Suprapubic skin (tissue), 4 donors: Measurements from ENCODE around the gene CHST15.

Experiments
- EP300 ChIP-seq: sonication (generic); formaldehyde crosslinking; IDR thresholded peaks from one replicate; pipeline ENCODE4 v1.6.1; 2017; ENCODE audit warnings: antibody characterized with exemption
- POLR2A ChIP-seq, 2 donors: fragments of 450-650 bp; IDR thresholded peaks; one replicate each; pipeline ENCODE4 v1.6.1; 2017; ENCODE audit warnings: antibody characterized with exemption in 2 of 2, mild to moderate bottlenecking in 2 of 2, moderate library complexity in 2 of 2
- POLR2AphosphoS5 ChIP-seq, 3 donors: sonication (generic); formaldehyde crosslinking; IDR thresholded peaks; one replicate each; pipeline ENCODE4 v1.6.1; 2017; ENCODE audit warnings: antibody characterized with exemption in 3 of 3
- TF ChIP-seq, protein P1 (sequence below), 2 donors: fragments of 200-600 bp in 1 of 2; fragments of 450-650 bp in 1 of 2; sonication (generic) in 1 of 2; IDR thresholded peaks; one replicate each; pipeline ENCODE4 v1.5.1; 2016 to 2019; ENCODE audit warnings: antibody characterized with exemption in 2 of 2, mild to moderate bottlenecking in 1 of 2, moderate library complexity in 1 of 2

GRCh38 chr10:124072106-124072505 lies 21.3 kb downstream of the CHST15 start:
- TF ChIP-seq POLR2AphosphoS5 (IDR thresholded peaks at IDR 0.05) (no peak), POLR2A (IDR thresholded peaks at IDR 0.05) (no peak), EP300 (no peak)
- TF ChIP-seq, protein P1, sequence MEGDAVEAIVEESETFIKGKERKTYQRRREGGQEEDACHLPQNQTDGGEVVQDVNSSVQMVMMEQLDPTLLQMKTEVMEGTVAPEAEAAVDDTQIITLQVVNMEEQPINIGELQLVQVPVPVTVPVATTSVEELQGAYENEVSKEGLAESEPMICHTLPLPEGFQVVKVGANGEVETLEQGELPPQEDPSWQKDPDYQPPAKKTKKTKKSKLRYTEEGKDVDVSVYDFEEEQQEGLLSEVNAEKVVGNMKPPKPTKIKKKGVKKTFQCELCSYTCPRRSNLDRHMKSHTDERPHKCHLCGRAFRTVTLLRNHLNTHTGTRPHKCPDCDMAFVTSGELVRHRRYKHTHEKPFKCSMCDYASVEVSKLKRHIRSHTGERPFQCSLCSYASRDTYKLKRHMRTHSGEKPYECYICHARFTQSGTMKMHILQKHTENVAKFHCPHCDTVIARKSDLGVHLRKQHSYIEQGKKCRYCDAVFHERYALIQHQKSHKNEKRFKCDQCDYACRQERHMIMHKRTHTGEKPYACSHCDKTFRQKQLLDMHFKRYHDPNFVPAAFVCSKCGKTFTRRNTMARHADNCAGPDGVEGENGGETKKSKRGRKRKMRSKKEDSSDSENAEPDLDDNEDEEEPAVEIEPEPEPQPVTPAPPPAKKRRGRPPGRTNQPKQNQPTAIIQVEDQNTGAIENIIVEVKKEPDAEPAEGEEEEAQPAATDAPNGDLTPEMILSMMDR (IDR thresholded peaks at IDR 0.05), result no peak
